ENCODE data around the gene KRTAP10-11. TPM values are rescaled to one million over a fixed set of nuclear protein-coding genes. Genes with fewer than 3 reads are reported as not detected.

The KRTAP10-11 gene
- total RNA-seq, 1 experiment from 2014 or later: not detected

DNA sequence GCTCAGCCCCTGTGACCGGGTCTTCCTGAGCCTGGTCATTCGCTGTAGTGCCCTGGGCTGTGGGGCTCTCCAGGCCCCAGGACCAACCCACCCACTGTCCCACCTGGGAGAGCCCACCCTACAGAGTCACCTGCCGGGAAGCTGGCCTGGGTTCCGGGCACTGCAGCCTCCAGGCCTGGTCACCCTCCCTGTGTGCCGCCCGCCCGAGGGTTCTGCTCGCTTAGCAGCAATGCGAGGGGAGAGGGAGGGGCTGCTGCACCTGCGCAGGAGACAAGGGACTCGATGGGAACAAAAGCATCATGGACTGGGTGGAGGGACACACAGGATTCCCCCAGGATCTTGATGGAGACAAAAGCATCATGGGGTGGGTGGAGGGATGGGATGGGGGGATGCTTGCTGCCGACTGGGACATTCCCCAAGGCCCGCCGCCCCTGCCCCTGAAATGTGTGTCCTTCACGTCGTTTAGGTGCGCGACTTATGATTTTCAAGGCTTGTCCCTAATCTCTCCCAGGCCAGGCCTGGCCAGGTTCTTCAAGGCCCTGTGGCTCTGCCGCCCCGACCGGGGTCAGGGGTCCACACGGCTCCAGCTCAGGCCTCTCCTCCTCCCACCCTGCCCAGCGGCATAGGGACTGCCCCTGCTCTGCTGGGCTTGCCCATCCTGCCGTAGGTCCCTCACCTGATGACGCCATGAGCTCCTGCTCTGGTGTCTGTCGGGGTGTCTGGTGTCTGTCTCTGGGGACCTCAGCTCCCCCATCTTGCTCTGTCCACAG, 32.6 kb upstream of the KRTAP10-11 start:
- Histone ChIP-seq H3K9ac (ENCODE audit: low read length) (no peak overlapping the region), H3K36me3 (ENCODE audit: insufficient read depth, low read length) (no peaks in the 10 kb centered on the region)

DNA sequence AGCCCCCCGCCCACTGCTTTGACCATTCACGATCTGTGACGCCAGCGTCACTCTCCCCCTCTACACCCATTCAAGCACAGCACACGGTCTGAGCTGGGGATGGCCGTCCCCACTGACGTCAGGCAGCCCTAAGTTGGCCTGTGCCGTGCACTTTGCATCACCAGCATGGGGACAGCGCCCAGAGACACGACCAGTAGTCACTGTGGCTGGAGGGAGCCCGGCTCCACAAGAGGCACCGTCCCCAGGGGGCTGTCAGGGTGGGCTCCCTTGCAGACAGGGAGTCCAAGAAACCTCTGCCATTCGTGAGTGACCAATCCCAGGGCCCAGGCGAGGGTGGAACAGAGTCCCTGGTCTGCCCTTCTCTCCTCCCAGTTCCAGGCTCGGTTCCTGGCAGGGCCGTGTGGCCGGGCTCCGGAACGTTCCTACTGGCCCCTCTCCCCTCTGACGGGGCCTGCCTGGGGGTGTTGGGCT, 32.0 kb upstream of the KRTAP10-11 start:
- H3K79me2 ChIP-seq (ENCODE audit: low read length): no peaks in the 10 kb centered on the region
- no peak overlapping the region for H3K4me3 ChIP-seq (ENCODE audit: low read length)
- no peaks in the 10 kb centered on the region for H4K20me1 ChIP-seq (ENCODE audit: insufficient read depth, low read depth, low read length)
- no peak overlapping the region for H3K9ac ChIP-seq (ENCODE audit: low read length)
- no peak overlapping the region for H3K4me2 ChIP-seq (ENCODE audit: low read depth, low read length, poor library complexity, severe bottlenecking)
- H3K27ac ChIP-seq (ENCODE audit: low read length): no peak overlapping the region
- no peaks in the 10 kb centered on the region for H3K27me3 ChIP-seq (ENCODE audit: low read length)
- H3K36me3 ChIP-seq (ENCODE audit: insufficient read depth, low read length): no peaks in the 10 kb centered on the region
- DNase-seq: no peak
- no peaks in the 10 kb centered on the region; the same call in 1 of the 2 replicates for H3K9me3 ChIP-seq (ENCODE audit: low read length)
- H2AFZ ChIP-seq (ENCODE audit: low read length): no peak overlapping the region
- no peaks in the 10 kb centered on the region for H3K9me2 ChIP-seq (replicated peaks; ENCODE audit: insufficient read depth, low read length)
- H3K4me1 ChIP-seq (ENCODE audit: low read length): peaks cover 7% of the 10 kb centered on the region

More for the DNA sequence above, 32.6 kb upstream of the KRTAP10-11 start:
- Histone ChIP-seq H3K27me3 (ENCODE audit: low read length) (no peaks in the 10 kb centered on the region), H4K20me1 (ENCODE audit: insufficient read depth, low read depth, low read length) (no peaks in the 10 kb centered on the region), H2AFZ (ENCODE audit: low read length) (no peak overlapping the region), H3K4me3 (ENCODE audit: low read length) (no peak overlapping the region), H3K4me1 (ENCODE audit: low read length) (peaks cover 3% of the 10 kb centered on the region), H3K4me2 (ENCODE audit: low read depth, low read length, poor library complexity, severe bottlenecking) (no peak overlapping the region), H3K79me2 (ENCODE audit: low read length) (no peaks in the 10 kb centered on the region), H3K27ac (ENCODE audit: low read length) (no peak overlapping the region), H3K9me3 (ENCODE audit: low read length) (no peaks in the 10 kb centered on the region; the same call in 1 of the 2 replicates), H3K9me2 (replicated peaks; ENCODE audit: insufficient read depth, low read length) (no peaks in the 10 kb centered on the region)
- no peak for DNase-seq

DNA sequence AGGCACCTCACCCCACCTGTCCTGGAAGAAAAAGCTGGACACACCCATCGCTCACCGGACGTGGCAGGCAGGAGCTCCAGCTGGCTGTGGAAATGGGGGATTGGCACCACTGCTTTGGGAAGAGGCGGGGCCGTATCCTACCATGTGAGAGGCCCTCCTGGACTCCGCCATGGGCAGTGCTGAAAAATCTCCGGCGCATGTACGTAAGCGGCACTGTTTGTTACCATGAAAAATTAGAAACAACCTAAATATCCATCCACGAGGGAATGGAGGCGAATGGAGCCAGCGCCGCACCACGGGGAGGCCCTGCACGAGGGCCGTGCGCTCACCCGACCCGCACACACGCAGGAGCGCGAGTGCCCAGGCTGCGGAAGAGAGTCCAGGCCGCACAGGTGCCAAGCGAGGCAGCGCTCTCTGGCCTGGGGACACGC, 31.2 kb upstream of the KRTAP10-11 start:
- Histone ChIP-seq H3K27me3 (ENCODE audit: low read length) (no peaks in the 10 kb centered on the region), H3K4me3 (ENCODE audit: low read length) (no peak overlapping the region), H3K27ac (ENCODE audit: low read length) (no peak overlapping the region), H2AFZ (ENCODE audit: low read length) (no peak overlapping the region), H3K9me3 (ENCODE audit: low read length) (no peaks in the 10 kb centered on the region; the same call in 1 of the 2 replicates), H3K9ac (ENCODE audit: low read length) (no peak overlapping the region), H3K4me2 (ENCODE audit: low read depth, low read length, poor library complexity, severe bottlenecking) (no peak overlapping the region), H3K9me2 (replicated peaks; ENCODE audit: insufficient read depth, low read length) (no peaks in the 10 kb centered on the region), H3K36me3 (ENCODE audit: insufficient read depth, low read length) (no peaks in the 10 kb centered on the region), H3K4me1 (ENCODE audit: low read length) (peaks cover 7% of the 10 kb centered on the region), H3K79me2 (ENCODE audit: low read length) (no peaks in the 10 kb centered on the region), H4K20me1 (ENCODE audit: insufficient read depth, low read depth, low read length) (no peaks in the 10 kb centered on the region)
- DNase-seq: no peak

DNA sequence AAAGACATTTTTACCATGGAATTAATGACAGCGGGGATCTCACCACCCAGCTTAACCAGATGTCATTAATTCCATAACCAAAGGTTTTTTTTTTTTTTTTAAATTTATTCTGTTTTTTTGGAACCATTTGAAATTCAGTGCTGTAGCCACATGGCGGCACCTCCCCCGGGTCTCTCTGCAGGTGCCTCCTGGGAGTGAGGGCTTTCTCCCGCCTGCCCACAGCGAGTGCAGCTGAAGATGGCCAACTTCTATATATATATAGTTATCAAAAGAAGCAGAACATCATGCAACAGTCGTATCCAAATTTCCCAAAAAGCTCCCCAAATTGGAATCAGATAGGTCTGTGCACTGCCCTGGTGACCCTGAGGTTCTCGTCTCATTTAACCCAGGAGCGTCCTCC, 30.7 kb upstream of the KRTAP10-11 start:
- no peak for DNase-seq

DNA sequence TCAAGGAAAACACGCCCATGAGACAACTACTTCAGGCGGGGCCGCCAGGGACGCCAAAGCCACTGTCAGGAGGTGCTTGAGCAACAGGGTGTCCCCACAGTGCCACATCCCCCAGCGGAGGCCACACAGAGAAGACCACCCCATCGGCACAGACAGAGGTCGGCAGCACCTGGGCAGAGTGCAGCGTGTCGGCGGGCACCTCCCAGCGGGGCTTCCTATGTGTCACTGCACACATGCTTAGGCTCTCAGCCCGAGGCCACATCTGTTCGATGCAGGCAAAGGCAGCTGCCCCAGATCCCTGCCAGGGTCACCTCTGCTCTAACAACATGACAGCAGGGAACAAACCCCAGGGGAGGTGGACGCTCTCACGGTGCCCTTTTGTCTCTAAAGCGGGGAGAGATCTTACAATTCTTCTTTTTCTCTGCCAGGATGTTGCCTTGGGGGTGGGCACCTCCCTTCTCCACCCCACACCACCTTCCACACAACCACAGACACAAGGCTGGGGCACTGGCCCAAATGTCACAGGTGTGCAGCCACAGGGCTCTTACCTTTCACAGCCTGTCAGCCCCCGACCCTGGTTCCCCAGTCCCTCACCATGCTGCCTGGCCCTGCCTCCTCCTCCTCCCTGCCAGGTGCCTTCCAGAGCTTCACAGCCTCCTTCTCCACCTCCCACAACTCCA, 30.2 kb upstream of the KRTAP10-11 start:
- H3K36me3 ChIP-seq (ENCODE audit: insufficient read depth, low read length): no peaks in the 10 kb centered on the region
- no peak overlapping the region for H3K4me3 ChIP-seq (ENCODE audit: low read length)
- H3K79me2 ChIP-seq (ENCODE audit: low read length): no peaks in the 10 kb centered on the region
- no peak overlapping the region for H3K4me2 ChIP-seq (ENCODE audit: low read depth, low read length, poor library complexity, severe bottlenecking)
- no peaks in the 10 kb centered on the region for H3K27me3 ChIP-seq (ENCODE audit: low read length)
- no peak overlapping the region for H3K9ac ChIP-seq (ENCODE audit: low read length)
- no peak for DNase-seq
- peaks cover 7% of the 10 kb centered on the region for H3K4me1 ChIP-seq (ENCODE audit: low read length)
- H2AFZ ChIP-seq (ENCODE audit: low read length): no peak overlapping the region
- H3K27ac ChIP-seq (ENCODE audit: low read length): no peak overlapping the region
- H3K9me3 ChIP-seq (ENCODE audit: low read length): no peaks in the 10 kb centered on the region
- no peaks in the 10 kb centered on the region for H4K20me1 ChIP-seq (ENCODE audit: insufficient read depth, low read depth, low read length)
- no peaks in the 10 kb centered on the region for H3K9me2 ChIP-seq (replicated peaks; ENCODE audit: insufficient read depth, low read length)

More for the DNA sequence above, 30.7 kb upstream of the KRTAP10-11 start:
- H3K9me2 ChIP-seq (replicated peaks; ENCODE audit: insufficient read depth, low read length): no peaks in the 10 kb centered on the region
- H3K9ac ChIP-seq (ENCODE audit: low read length): no peak overlapping the region
- H3K27ac ChIP-seq (ENCODE audit: low read length): no peak overlapping the region
- H3K4me2 ChIP-seq (ENCODE audit: low read depth, low read length, poor library complexity, severe bottlenecking): no peak overlapping the region
- no peaks in the 10 kb centered on the region for H3K27me3 ChIP-seq (ENCODE audit: low read length)
- H2AFZ ChIP-seq (ENCODE audit: low read length): no peak overlapping the region
- H3K4me3 ChIP-seq (ENCODE audit: low read length): no peak overlapping the region
- H3K9me3 ChIP-seq (ENCODE audit: low read length): no peaks in the 10 kb centered on the region; the same call in 1 of the 2 replicates
- H3K4me1 ChIP-seq (ENCODE audit: low read length): peaks cover 7% of the 10 kb centered on the region
- H4K20me1 ChIP-seq (ENCODE audit: insufficient read depth, low read depth, low read length): no peaks in the 10 kb centered on the region
- H3K36me3 ChIP-seq (ENCODE audit: insufficient read depth, low read length): no peaks in the 10 kb centered on the region
- H3K79me2 ChIP-seq (ENCODE audit: low read length): no peaks in the 10 kb centered on the region

DNA sequence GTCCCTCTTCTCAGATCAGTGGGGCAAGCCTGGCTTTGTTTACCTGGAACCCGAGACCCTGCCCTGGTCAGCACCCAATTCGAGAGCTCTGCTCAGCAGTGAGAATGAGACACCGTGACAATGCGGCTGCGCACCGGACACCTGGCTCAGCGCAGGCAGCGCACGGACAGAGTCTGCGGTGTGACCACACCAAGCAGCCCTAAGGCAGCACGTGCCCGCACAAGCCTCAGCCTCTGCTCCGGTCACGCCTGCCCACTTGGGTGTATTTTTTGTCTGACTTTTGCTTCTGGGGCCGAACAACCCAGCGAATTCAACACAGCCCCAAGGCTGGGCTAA, 29.7 kb upstream of the KRTAP10-11 start:
- no peaks in the 10 kb centered on the region for H3K27me3 ChIP-seq (ENCODE audit: low read length)
- no peak overlapping the region for H3K9ac ChIP-seq (ENCODE audit: low read length)
- no peaks in the 10 kb centered on the region for H3K36me3 ChIP-seq (ENCODE audit: insufficient read depth, low read length)
- H3K4me1 ChIP-seq (ENCODE audit: low read length): peaks cover 7% of the 10 kb centered on the region
- H3K9me2 ChIP-seq (replicated peaks; ENCODE audit: insufficient read depth, low read length): no peaks in the 10 kb centered on the region
- DNase-seq: no peak
- H3K4me3 ChIP-seq (ENCODE audit: low read length): no peak overlapping the region
- no peak overlapping the region for H3K27ac ChIP-seq (ENCODE audit: low read length)
- no peaks in the 10 kb centered on the region for H3K9me3 ChIP-seq (ENCODE audit: low read length)
- no peaks in the 10 kb centered on the region for H3K79me2 ChIP-seq (ENCODE audit: low read length)
- H3K4me2 ChIP-seq (ENCODE audit: low read depth, low read length, poor library complexity, severe bottlenecking): no peak overlapping the region
- no peak overlapping the region for H2AFZ ChIP-seq (ENCODE audit: low read length)
- H4K20me1 ChIP-seq (ENCODE audit: insufficient read depth, low read depth, low read length): no peaks in the 10 kb centered on the region

DNA sequence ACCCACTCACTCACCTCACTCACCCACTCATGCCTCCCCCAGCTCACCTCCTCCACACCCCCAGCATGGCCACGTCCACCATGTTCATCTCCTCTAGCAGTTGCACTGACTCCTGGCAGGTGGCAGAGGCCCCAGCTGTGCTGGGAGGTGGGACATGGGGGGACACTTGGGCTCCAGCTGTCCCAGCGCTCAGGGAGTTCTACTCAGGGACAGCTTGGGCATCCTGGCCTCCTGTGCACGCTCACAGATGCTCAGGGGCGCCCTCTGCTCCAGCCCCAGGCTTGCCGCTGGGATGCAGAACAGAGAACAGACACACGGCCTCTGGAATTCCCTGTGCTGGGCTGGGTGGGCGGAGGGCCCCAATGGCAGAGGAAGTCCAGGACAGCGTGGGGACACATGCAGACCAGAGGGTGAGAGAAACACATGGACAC, 29.1 kb upstream of the KRTAP10-11 start:
- H3K4me1 ChIP-seq (ENCODE audit: low read length): peaks cover 7% of the 10 kb centered on the region
- no peaks in the 10 kb centered on the region for H4K20me1 ChIP-seq (ENCODE audit: insufficient read depth, low read depth, low read length)
- no peaks in the 10 kb centered on the region for H3K79me2 ChIP-seq (ENCODE audit: low read length)
- no peak for DNase-seq
- H3K27me3 ChIP-seq (ENCODE audit: low read length): no peaks in the 10 kb centered on the region
- H3K9me2 ChIP-seq (replicated peaks; ENCODE audit: insufficient read depth, low read length): no peaks in the 10 kb centered on the region
- H3K9ac ChIP-seq (ENCODE audit: low read length): no peak overlapping the region
- no peaks in the 10 kb centered on the region for H3K36me3 ChIP-seq (ENCODE audit: insufficient read depth, low read length)
- no peak overlapping the region for H3K4me2 ChIP-seq (ENCODE audit: low read depth, low read length, poor library complexity, severe bottlenecking)
- H2AFZ ChIP-seq (ENCODE audit: low read length): no peak overlapping the region
- H3K4me3 ChIP-seq (ENCODE audit: low read length): no peak overlapping the region
- H3K9me3 ChIP-seq (ENCODE audit: low read length): no peaks in the 10 kb centered on the region
- H3K27ac ChIP-seq (ENCODE audit: low read length): no peak overlapping the region

DNA sequence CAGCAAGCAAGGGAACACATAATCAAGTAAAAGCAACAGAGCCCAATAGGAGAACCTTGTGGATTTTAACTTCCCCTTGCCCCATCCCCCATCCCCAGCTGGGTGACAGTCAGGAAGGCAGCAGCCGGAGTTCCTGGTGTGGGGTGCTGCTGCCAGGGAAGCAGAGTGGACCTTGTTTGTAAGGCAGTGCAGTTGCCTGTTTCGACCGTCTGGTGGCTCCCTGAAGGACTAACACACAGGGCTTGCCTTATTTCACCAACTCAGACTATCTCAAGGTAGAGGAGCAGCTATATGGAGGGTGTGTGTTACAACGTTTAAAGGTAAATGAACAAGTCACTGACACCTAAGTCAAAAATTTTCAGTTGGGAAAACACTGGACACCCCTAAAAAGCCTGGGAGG, 27.7 kb upstream of the KRTAP10-11 start:
- H3K9ac ChIP-seq (ENCODE audit: low read length): no peak overlapping the region
- H3K27me3 ChIP-seq (ENCODE audit: low read length): no peaks in the 10 kb centered on the region
- no peaks in the 10 kb centered on the region for H3K79me2 ChIP-seq (ENCODE audit: low read length)
- H3K4me3 ChIP-seq (ENCODE audit: low read length): 0 out of 2 replicates have a peak overlapping the region, but pooled peaks have one; percentile 18
- peak overlapping the region; percentile 83 for H2AFZ ChIP-seq (ENCODE audit: low read length)
- DNase-seq: peak; percentile 62
- peaks cover 7% of the 10 kb centered on the region for H3K4me1 ChIP-seq (ENCODE audit: low read length)
- no peaks in the 10 kb centered on the region for H3K9me2 ChIP-seq (replicated peaks; ENCODE audit: insufficient read depth, low read length)
- no peak overlapping the region for H3K27ac ChIP-seq (ENCODE audit: low read length)
- no peaks in the 10 kb centered on the region for H4K20me1 ChIP-seq (ENCODE audit: insufficient read depth, low read depth, low read length)
- H3K9me3 ChIP-seq (ENCODE audit: low read length): peaks cover 1% of the 10 kb centered on the region; the same call in 1 of the 2 replicates
- no peaks in the 10 kb centered on the region for H3K36me3 ChIP-seq (ENCODE audit: insufficient read depth, low read length)
- no peak overlapping the region for H3K4me2 ChIP-seq (ENCODE audit: low read depth, low read length, poor library complexity, severe bottlenecking)

Data from Karpas-422 (cell line).